ENCODE data around the gene KCNJ5.

GRCh38 chr11:128881221-128881620 lies 9.9 kb upstream of the KCNJ5 start:
- TF ChIP-seq NR2C2 (IDR thresholded peaks at IDR 0.05; ENCODE audit: borderline replicate concordance, control insufficient read depth, insufficient read length, low read depth) (no peak), BCL11A (IDR thresholded peaks at IDR 0.05; ENCODE audit: low read depth, low read length) (no peak), PAX5 (IDR thresholded peaks at IDR 0.05; ENCODE audit: borderline replicate concordance, low read depth, low read length) (no peak), CTCF (IDR thresholded peaks at IDR 0.05 in 2 of 3, conservative IDR thresholded peaks at IDR 0.05 in 1 of 3; ENCODE audit: control insufficient read depth in 2 of 3, extremely low read depth in 1 of 3, insufficient read depth in 1 of 3, low read depth in 3 of 3, low read length in 3 of 3) (no peak), EP300 (IDR thresholded peaks at IDR 0.05; ENCODE audit: borderline replicate concordance in 1 of 2, control insufficient read depth in 1 of 2, low read depth in 2 of 2, low read length in 2 of 2) (no peak)
